B cell (primary cell): ENCODE measurements around the gene TAC3. TPM values are rescaled to one million over a fixed set of nuclear protein-coding genes. Genes with fewer than 3 reads are reported as not detected.

Experiments
- ATAC-seq: fragments of 200-7000 bp; cut with Tn5 transposase; one replicate; pipeline ENCODE4 v1.10.0; 2021; ENCODE audit warnings: low read depth, mild to moderate bottlenecking, moderate number of reproducible peaks, moderate library complexity
- CTCF ChIA-PET: fragments of 350-600 bp; sonication (Branson Sonifier 250); formaldehyde crosslinking; loops from one replicate; lab custom pipeline; 2021; ENCODE audit warnings: antibody characterized with exemption, inconsistent platforms; lab: Charles Lee
- POLR2A ChIA-PET: fragments of 350-600 bp; sonication (Branson Sonifier 250); formaldehyde crosslinking; loops from one replicate; lab custom pipeline; 2021; ENCODE audit warnings: antibody characterized with exemption; lab: Charles Lee
- DNase-seq: peaks from one replicate; pipeline ENCODE4 v3.0.0; 2013
- H2AFZ ChIP-seq: 2 replicates; pipeline ENCODE4 v1.6.1; 2012; ENCODE audit warnings: mild to moderate bottlenecking, low read depth, low read length; ENCODE audit not compliant: insufficient read depth, poor library complexity, severe bottlenecking
- H3K27ac ChIP-seq, 2 donors: 1 replicate in 1 of 2; 2 replicates in 1 of 2; pipeline ENCODE4 v1.5.1; 2012 to 2013; ENCODE audit warnings: low read length in 2 of 2, mild to moderate bottlenecking in 2 of 2, moderate library complexity in 1 of 2
- H3K27me3 ChIP-seq, 4 experiments: fragments of 200-600 bp in 1 of 4; sonication (generic) in 1 of 4; replicated peaks in 1 of 4; 1 replicate in 2 of 4; 2 replicates in 2 of 4; pipeline versions ENCODE4 v1.6.1 to v1.7.0; 2013 to 2016; ENCODE audit warnings: low read length in 3 of 4, mild to moderate bottlenecking in 2 of 4, mixed read lengths in 1 of 4, moderate library complexity in 1 of 4; ENCODE audit not compliant: insufficient read depth in 4 of 4, control insufficient read depth in 3 of 4; ENCODE audit errors: control extremely low read depth in 1 of 4
- H3K36me3 ChIP-seq, 2 experiments: replicated peaks in 1 of 2; 1 replicate in 1 of 2; 2 replicates in 1 of 2; pipeline versions ENCODE4 v1.6.1 to v1.7.1; 2013; ENCODE audit warnings: low read length in 1 of 2; ENCODE audit not compliant: insufficient read depth in 2 of 2, control insufficient read depth in 1 of 2; ENCODE audit errors: control extremely low read depth in 1 of 2, extremely low read depth in 1 of 2
- H3K4me1 ChIP-seq, 2 donors: fragments of 200-600 bp in 1 of 2; sonication (generic) in 1 of 2; 1 replicate in 1 of 2; 2 replicates in 1 of 2; pipeline versions ENCODE4 v1.5.1 to v1.6.1; 2013 to 2017; ENCODE audit warnings: low read length in 2 of 2; ENCODE audit not compliant: control insufficient read depth in 2 of 2, insufficient read depth in 2 of 2
- H3K4me2 ChIP-seq: replicated peaks from 2 replicates; pipeline ENCODE3; 2012; ENCODE audit warnings: mild to moderate bottlenecking, low read depth, low read length; ENCODE audit not compliant: poor library complexity, severe bottlenecking
- H3K4me3 ChIP-seq, 5 experiments: fragments of 200-600 bp in 1 of 5; sonication (generic) in 1 of 5; 1 replicate in 3 of 5; 2 replicates in 2 of 5; pipeline versions ENCODE4 v1.5.1 to v1.7.0; 2011 to 2016; ENCODE audit warnings: low read length in 4 of 5, mild to moderate bottlenecking in 4 of 5, low read depth in 2 of 5, control low read depth in 1 of 5, moderate library complexity in 1 of 5; ENCODE audit not compliant: insufficient read depth in 1 of 5; ENCODE audit errors: control extremely low read depth in 1 of 5, extremely low read depth in 1 of 5
- H3K79me2 ChIP-seq: fragments of 200-600 bp; sonication (generic); one replicate; pipeline ENCODE4 v1.6.0; 2016; ENCODE audit warnings: low read length; ENCODE audit not compliant: control insufficient read depth, insufficient read depth
- H3K9ac ChIP-seq: fragments of 200-600 bp; sonication (generic); 2 replicates; pipeline ENCODE4 v1.6.1; 2017; ENCODE audit warnings: mild to moderate bottlenecking, low read length, moderate library complexity
- H3K9me3 ChIP-seq, 3 donors: one replicate each; pipeline versions ENCODE4 v1.6.1 to v1.7.1; 2013; ENCODE audit warnings: low read length in 2 of 3; ENCODE audit not compliant: control insufficient read depth in 2 of 3, insufficient read depth in 1 of 3; ENCODE audit errors: control extremely low read depth in 1 of 3
- H4K20me1 ChIP-seq: 2 replicates; pipeline ENCODE4 v1.6.0; 2012; ENCODE audit warnings: mild to moderate bottlenecking, low read length; ENCODE audit not compliant: insufficient read depth, control insufficient read depth, poor library complexity, severe bottlenecking
- H3K27ac Mint-ChIP-seq: one replicate; pipeline ENCODE4 v1.8.0; 2021; ENCODE audit warnings: mixed read lengths
- H3K27me3 Mint-ChIP-seq: one replicate; pipeline ENCODE4 v1.8.0; 2021; ENCODE audit warnings: mixed read lengths
- H3K4me1 Mint-ChIP-seq: one replicate; pipeline ENCODE4 v1.8.0; 2021; ENCODE audit warnings: mixed read lengths
- H3K4me3 Mint-ChIP-seq: one replicate; pipeline ENCODE4 v1.8.0; 2021; ENCODE audit warnings: mixed read lengths
- H3K9me3 Mint-ChIP-seq: one replicate; pipeline ENCODE4 v1.8.0; 2022; ENCODE audit warnings: mixed read lengths; ENCODE audit not compliant: insufficient read depth
- EZH2 ChIP-seq: IDR thresholded peaks from 2 replicates; pipeline ENCODE4 v1.6.1; 2012; ENCODE audit warnings: borderline replicate concordance, low read depth, mild to moderate bottlenecking, moderate library complexity, low read length; ENCODE audit not compliant: insufficient read depth, poor library complexity, severe bottlenecking
- WGBS: methylation state at CpG from one replicate; pipeline ENCODE4 v1.1.5; 2013; ENCODE audit warnings: missing lambda C conversion rate; ENCODE audit not compliant: insufficient coverage; 5-methylcytosine and 5-hydroxymethylcytosine counted together
- intact Hi-C: fragments of 100-400 bp; cut with micrococcal nuclease; formaldehyde crosslinking; loops from one replicate; pipeline ENCODE4 v1.10.0; 2022
- polyA plus RNA-seq: library from polyadenylated mRNA; depleted of rRNA; stranded (reverse); fragments of >200 nt; gene quantifications from 2 replicates; pipeline ENCODE4 v1.2.3, GENCODE V29; 2012
- total RNA-seq, 2 donors: library from RNA; stranded (reverse); fragments of 120-200 nt in 1 of 2; gene quantifications; 1 replicate in 1 of 2; 2 replicates in 1 of 2; pipeline versions ENCODE4 v1.2.3 to v1.2.4, GENCODE V29; 2013 to 2022
- TF ChIP-seq, protein P1 (sequence below): fragments of 200-600 bp; IDR thresholded peaks from one replicate; pipeline ENCODE4 v1.8.0; 2022; ENCODE audit warnings: antibody characterized with exemption, mild to moderate bottlenecking

TAC3 gene
- total and polyA plus RNA-seq, 2 donors (not counting 1 experiment from before 2014, with no cell fraction given), result 0.24 TPM; not detected in 1

DNA sequence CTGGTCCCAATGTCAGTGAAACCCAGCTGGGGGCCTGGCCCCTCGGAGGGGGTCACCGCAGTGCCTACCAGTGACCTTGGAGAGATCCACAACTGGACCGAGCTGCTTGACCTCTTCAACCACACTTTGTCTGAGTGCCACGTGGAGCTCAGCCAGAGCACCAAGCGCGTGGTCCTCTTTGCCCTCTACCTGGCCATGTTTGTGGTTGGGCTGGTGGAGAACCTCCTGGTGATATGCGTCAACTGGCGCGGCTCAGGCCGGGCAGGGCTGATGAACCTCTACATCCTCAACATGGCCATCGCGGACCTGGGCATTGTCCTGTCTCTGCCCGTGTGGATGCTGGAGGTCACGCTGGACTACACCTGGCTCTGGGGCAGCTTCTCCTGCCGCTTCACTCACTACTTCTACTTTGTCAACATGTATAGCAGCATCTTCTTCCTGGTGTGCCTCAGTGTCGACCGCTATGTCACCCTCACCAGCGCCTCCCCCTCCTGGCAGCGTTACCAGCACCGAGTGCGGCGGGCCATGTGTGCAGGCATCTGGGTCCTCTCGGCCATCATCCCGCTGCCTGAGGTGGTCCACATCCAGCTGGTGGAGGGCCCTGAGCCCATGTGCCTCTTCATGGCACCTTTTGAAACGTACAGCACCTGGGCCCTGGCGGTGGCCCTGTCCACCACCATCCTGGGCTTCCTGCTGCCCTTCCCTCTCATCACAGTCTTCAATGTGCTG lies 21.0 kb downstream of the TAC3 start:
- H3K4me3 ChIP-seq, result no peak overlapping the region
- CTCF ChIA-PET, result interaction anchor here (0.7 to 1.7 kb wide), 3 partner anchors 7 to 238 kb away, joined by 3 to 8 read pairs (median 7); no protein-coding TSS in a partner anchor
- no peak overlapping the region for H3K4me2 ChIP-seq
- H3K9me3 ChIP-seq, result no peaks in the 10 kb centered on the region
- no peaks in the 10 kb centered on the region for H3K27me3 ChIP-seq
- no peak overlapping the region for H3K9ac ChIP-seq
- POLR2A ChIA-PET, result no interaction called here
- H3K4me1 Mint-ChIP-seq, result peaks cover 23% of the 10 kb centered on the region
- no peaks in the 10 kb centered on the region for H3K9me3 Mint-ChIP-seq
- peaks cover 23% of the 10 kb centered on the region for H3K79me2 ChIP-seq
- no peak for TF ChIP-seq EZH2
- TF ChIP-seq, protein P1, sequence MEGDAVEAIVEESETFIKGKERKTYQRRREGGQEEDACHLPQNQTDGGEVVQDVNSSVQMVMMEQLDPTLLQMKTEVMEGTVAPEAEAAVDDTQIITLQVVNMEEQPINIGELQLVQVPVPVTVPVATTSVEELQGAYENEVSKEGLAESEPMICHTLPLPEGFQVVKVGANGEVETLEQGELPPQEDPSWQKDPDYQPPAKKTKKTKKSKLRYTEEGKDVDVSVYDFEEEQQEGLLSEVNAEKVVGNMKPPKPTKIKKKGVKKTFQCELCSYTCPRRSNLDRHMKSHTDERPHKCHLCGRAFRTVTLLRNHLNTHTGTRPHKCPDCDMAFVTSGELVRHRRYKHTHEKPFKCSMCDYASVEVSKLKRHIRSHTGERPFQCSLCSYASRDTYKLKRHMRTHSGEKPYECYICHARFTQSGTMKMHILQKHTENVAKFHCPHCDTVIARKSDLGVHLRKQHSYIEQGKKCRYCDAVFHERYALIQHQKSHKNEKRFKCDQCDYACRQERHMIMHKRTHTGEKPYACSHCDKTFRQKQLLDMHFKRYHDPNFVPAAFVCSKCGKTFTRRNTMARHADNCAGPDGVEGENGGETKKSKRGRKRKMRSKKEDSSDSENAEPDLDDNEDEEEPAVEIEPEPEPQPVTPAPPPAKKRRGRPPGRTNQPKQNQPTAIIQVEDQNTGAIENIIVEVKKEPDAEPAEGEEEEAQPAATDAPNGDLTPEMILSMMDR, result no peak
- intact Hi-C loops, result no loop called here
- H2AFZ ChIP-seq, result no peak overlapping the region
- 97% methylated on average over 26 of the region's 26 CpGs for WGBS
- DNase-seq (no peak), ATAC-seq (no peak)
- no peak overlapping the region for H3K27ac Mint-ChIP-seq
- H3K4me3 Mint-ChIP-seq, result no peak overlapping the region
- peaks cover 0 to 17% of the 10 kb centered on the region in 2 experiments for H3K36me3 ChIP-seq
- H4K20me1 ChIP-seq, result no peaks in the 10 kb centered on the region
- no peaks in the 10 kb centered on the region for H3K27me3 Mint-ChIP-seq
- peaks cover 12 to 13% of the 10 kb centered on the region in 2 donors for H3K4me1 ChIP-seq
- H3K27ac ChIP-seq, result no peak overlapping the region

DNA sequence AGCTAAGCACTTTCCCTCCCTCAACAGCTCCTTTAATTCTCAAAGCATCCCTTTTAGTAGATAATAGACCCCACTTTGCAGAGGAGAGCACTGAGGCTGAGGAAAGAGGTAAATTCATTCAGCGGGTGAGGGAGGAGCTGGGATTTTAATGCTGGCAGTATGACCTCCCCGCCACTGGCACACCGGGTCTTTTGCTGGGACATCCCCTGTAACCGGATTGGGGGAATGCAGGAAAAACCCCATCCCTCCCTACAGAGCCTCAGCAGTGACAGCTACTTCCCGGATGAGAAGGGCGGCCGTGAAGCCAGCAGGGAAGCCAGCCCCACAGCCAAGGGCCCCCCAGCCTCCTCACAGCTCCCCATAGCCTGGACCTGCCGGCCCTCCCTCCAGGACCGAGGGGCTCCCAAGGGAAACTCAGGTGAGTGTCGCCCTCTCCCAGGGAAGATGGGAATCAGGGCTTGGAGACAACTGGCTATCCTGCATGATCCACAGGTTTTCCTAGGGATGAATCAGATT lies 22.0 kb downstream of the TAC3 start:
- TF ChIP-seq, protein P1, result no peak
- no peak for TF ChIP-seq EZH2
- Histone ChIP-seq H3K4me2 (no peak overlapping the region), H3K9me3 (no peaks in the 10 kb centered on the region), H2AFZ (no peak overlapping the region), H3K27ac (no peak overlapping the region), H4K20me1 (no peaks in the 10 kb centered on the region), H3K4me1 (peaks cover 9 to 10% of the 10 kb centered on the region in 2 donors), H3K27me3 (no peaks in the 10 kb centered on the region), H3K4me3 (no peak overlapping the region), H3K79me2 (peaks cover 15% of the 10 kb centered on the region), H3K36me3 (peaks cover 0 to 17% of the 10 kb centered on the region in 2 experiments), H3K9ac (no peak overlapping the region)
- 100% methylated on average over 4 of the region's 10 CpGs for WGBS
- ATAC-seq (no peak), DNase-seq (no peak)
- intact Hi-C loops, result no loop called here
- ChIA-PET CTCF (interaction anchor here (1.2 to 1.3 kb wide), 2 partner anchors 11 to 241 kb away, joined by 3 read pairs; no protein-coding TSS in a partner anchor), POLR2A (no interaction called here)
- H3K9me3 Mint-ChIP-seq, result no peaks in the 10 kb centered on the region
- peaks cover 13% of the 10 kb centered on the region for H3K4me1 Mint-ChIP-seq
- H3K27ac Mint-ChIP-seq, result no peak overlapping the region
- H3K4me3 Mint-ChIP-seq, result no peak overlapping the region
- no peaks in the 10 kb centered on the region for H3K27me3 Mint-ChIP-seq
